Endodermal cell (in vitro differentiated cells): ENCODE data around the gene BBS10. TPM values are rescaled to one million over a fixed set of nuclear protein-coding genes. Genes with fewer than 3 reads are reported as not detected.
A peak's percentile ranks its signal among the peaks of the same experiment; 100 is the strongest.

ENCODE experiments used
- DNase-seq: peaks from one replicate; pipeline ENCODE4 v3.0.0-alpha.2; 2017
- H3K27ac ChIP-seq: 2 replicates; pipeline ENCODE4 v1.5.1; 2013; ENCODE audit warnings: mild to moderate bottlenecking, low read depth, low read length, moderate library complexity
- H3K27me3 ChIP-seq: 2 replicates; pipeline ENCODE4 v1.6.1; 2013; ENCODE audit warnings: mild to moderate bottlenecking, low read length, moderate library complexity; ENCODE audit not compliant: insufficient read depth, control insufficient read depth, poor library complexity, severe bottlenecking
- H3K36me3 ChIP-seq: 2 replicates; pipeline ENCODE4 v1.7.0; 2013; ENCODE audit warnings: mild to moderate bottlenecking, low read length, moderate library complexity; ENCODE audit not compliant: control insufficient read depth, insufficient read depth
- H3K4me1 ChIP-seq: one replicate; pipeline ENCODE4 v1.7.0; 2013; ENCODE audit warnings: low read length; ENCODE audit not compliant: control insufficient read depth, insufficient read depth
- H3K4me3 ChIP-seq: 2 replicates; pipeline ENCODE4 v1.5.1; 2013; ENCODE audit warnings: mild to moderate bottlenecking, low read length, moderate library complexity
- H3K9ac ChIP-seq: 2 replicates; pipeline ENCODE4 v1.6.1; 2013; ENCODE audit warnings: mild to moderate bottlenecking, low read length, moderate library complexity; ENCODE audit not compliant: poor library complexity, severe bottlenecking; ENCODE audit errors: extremely low read depth
- H3K9me3 ChIP-seq: 2 replicates; pipeline ENCODE4 v1.6.1; 2013; ENCODE audit warnings: mild to moderate bottlenecking, low read length, moderate library complexity; ENCODE audit not compliant: control insufficient read depth
- H3K27ac Mint-ChIP-seq: 2 replicates; pipeline ENCODE4 v1.8.0; 2020; ENCODE audit warnings: mixed read lengths
- H3K27me3 Mint-ChIP-seq: 2 replicates; pipeline ENCODE4 v1.8.0; 2021; ENCODE audit warnings: mild to moderate bottlenecking, mixed read lengths; ENCODE audit not compliant: insufficient read depth
- H3K36me3 Mint-ChIP-seq: 2 replicates; pipeline ENCODE4 v1.8.0; 2020; ENCODE audit warnings: low read depth, mixed read lengths
- H3K4me1 Mint-ChIP-seq: 2 replicates; pipeline ENCODE4 v1.8.0; 2020; ENCODE audit warnings: mixed read lengths
- H3K4me3 Mint-ChIP-seq: 2 replicates; pipeline ENCODE4 v1.8.0; 2020; ENCODE audit warnings: mild to moderate bottlenecking, moderate library complexity, mixed read lengths
- H3K9me3 Mint-ChIP-seq: 2 replicates; pipeline ENCODE4 v1.8.0; 2020; ENCODE audit warnings: mild to moderate bottlenecking, mixed read lengths
- WGBS, 2 experiments: methylation state at CpG; one replicate each; pipeline versions ENCODE4 v1.1.5 to v1.1.7; 2013; ENCODE audit warnings: missing lambda C conversion rate in 2 of 2, mixed read lengths in 1 of 2; ENCODE audit not compliant: insufficient coverage in 1 of 2, insufficient read length in 1 of 2; 5-methylcytosine and 5-hydroxymethylcytosine counted together
- total RNA-seq, 2 donors: library from RNA; stranded (reverse); fragmentation: NEBNext Ultra II Directional in 1 of 2; extraction: Animal tissue kit (Norgen Biotek cat#: 25700) in 1 of 2; gene quantifications; 2 replicates in 1 of 2; 3 replicates in 1 of 2; pipeline ENCODE4 v1.2.1, GENCODE V29; 2021
- TF ChIP-seq, protein P1 (sequence below): fragments of 200-600 bp; sonication (generic); conservative IDR thresholded peaks from 2 replicates; pipeline ENCODE4 v1.5.0; 2021; ENCODE audit warnings: antibody characterized with exemption, mild to moderate bottlenecking

The BBS10 gene
- total RNA-seq, 2 donors from 2014 or later = 9.3 to 9.5 TPM

- Histone ChIP-seq H3K9me3 (no peaks in the 10 kb centered on the region), H3K27me3 (no peaks in the 10 kb centered on the region), H3K4me3 (no peak overlapping the region), H3K4me1 (no peaks in the 10 kb centered on the region), H3K9ac (no peak overlapping the region), H3K27ac (no peak overlapping the region), H3K36me3 (peaks cover 29% of the 10 kb centered on the region)
- H3K36me3 Mint-ChIP-seq = peaks cover 30% of the 10 kb centered on the region
- TF ChIP-seq, protein P1, sequence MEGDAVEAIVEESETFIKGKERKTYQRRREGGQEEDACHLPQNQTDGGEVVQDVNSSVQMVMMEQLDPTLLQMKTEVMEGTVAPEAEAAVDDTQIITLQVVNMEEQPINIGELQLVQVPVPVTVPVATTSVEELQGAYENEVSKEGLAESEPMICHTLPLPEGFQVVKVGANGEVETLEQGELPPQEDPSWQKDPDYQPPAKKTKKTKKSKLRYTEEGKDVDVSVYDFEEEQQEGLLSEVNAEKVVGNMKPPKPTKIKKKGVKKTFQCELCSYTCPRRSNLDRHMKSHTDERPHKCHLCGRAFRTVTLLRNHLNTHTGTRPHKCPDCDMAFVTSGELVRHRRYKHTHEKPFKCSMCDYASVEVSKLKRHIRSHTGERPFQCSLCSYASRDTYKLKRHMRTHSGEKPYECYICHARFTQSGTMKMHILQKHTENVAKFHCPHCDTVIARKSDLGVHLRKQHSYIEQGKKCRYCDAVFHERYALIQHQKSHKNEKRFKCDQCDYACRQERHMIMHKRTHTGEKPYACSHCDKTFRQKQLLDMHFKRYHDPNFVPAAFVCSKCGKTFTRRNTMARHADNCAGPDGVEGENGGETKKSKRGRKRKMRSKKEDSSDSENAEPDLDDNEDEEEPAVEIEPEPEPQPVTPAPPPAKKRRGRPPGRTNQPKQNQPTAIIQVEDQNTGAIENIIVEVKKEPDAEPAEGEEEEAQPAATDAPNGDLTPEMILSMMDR = no peak
- WGBS, 2 experiments = no CpG with 5 or more reads among the region's 1 CpG
- no peaks in the 10 kb centered on the region for H3K27me3 Mint-ChIP-seq
- H3K4me1 Mint-ChIP-seq = no peaks in the 10 kb centered on the region
- H3K4me3 Mint-ChIP-seq = no peak overlapping the region
- no peak for DNase-seq
- H3K27ac Mint-ChIP-seq = no peak overlapping the region
- no peaks in the 10 kb centered on the region for H3K9me3 Mint-ChIP-seq
Measured at GRCh38 chr12:76356071-76356470, 7.9 kb upstream of the BBS10 start.

DNA sequence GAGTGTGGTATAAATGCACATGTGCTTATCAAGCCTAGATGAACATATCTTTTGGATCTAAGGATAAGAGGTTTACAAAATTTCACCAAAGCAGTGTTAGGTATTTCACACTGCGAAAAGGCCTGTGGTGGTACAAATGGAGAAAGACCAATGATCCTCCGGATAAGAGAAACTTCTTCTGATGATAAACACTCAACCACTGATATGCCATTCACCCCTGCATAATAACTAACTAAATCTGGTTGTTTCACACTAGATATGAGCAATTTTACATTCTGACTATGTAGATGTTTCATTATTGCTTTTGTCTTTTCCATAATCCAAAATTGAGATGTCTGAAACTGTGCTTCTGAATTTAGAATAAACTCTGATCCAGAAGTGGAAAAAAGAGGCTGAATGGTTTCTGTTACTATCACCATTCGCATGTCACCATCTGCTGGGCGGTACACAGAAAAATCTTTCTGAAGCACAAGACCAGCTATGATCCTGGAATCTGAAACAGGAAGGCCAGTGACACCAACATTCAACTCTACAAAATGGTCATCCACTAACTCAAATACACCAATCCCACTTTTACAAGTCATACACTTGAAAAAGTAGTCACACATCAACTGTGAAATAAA is 1.3 kb downstream of the BBS10 start:
- no peaks in the 10 kb centered on the region for H3K9me3 Mint-ChIP-seq
- no peak for DNase-seq
- 83 to 90% methylated on average over 2 to 4 of the region's 4 CpGs for WGBS, 2 experiments
- peak overlapping the region; percentile 61 for H3K9ac ChIP-seq
- H3K4me3 Mint-ChIP-seq = peak overlapping the region; percentile 91
- no peak overlapping the region for H3K27ac ChIP-seq
- peak overlapping the region; percentile 97 for H3K4me3 ChIP-seq
- TF ChIP-seq, protein P1 = peak; percentile 39
- peaks cover 2% of the 10 kb centered on the region for H3K4me1 Mint-ChIP-seq
- H3K27ac Mint-ChIP-seq = no peak overlapping the region
- no peaks in the 10 kb centered on the region for H3K36me3 Mint-ChIP-seq
- H3K4me1 ChIP-seq = peaks cover 5% of the 10 kb centered on the region
- no peaks in the 10 kb centered on the region for H3K9me3 ChIP-seq
- H3K27me3 Mint-ChIP-seq = peaks cover under 1% of the 10 kb centered on the region
- H3K36me3 ChIP-seq = no peaks in the 10 kb centered on the region
- no peaks in the 10 kb centered on the region for H3K27me3 ChIP-seq

DNA sequence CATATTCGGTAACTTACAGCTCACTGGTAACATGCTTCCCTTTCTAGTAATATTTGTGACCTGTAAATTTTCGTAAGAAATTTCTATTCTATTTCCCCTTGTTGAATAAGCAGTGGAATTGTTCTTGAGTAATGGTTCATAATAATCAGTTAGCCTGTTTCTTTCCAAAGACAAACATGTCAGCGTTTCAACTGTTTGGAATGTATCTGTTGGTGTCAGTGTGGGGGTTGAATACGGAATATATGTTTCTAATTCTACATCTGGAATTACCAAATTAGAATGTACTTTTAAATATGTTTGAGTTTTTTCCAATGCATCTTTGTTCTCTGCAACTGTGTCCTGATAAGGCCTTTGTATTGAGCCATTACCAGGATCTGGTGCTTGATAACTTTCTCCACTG is 2.0 kb downstream of the BBS10 start:
- no peak overlapping the region for H3K9ac ChIP-seq
- peaks cover 2% of the 10 kb centered on the region for H3K4me1 Mint-ChIP-seq
- H3K27ac ChIP-seq = no peak overlapping the region
- 87% methylated on average over 4 of the region's 4 CpGs; no CpG with 5 or more reads in 1 of the 2 experiments for WGBS, 2 experiments
- no peak overlapping the region for H3K4me3 ChIP-seq
- H3K36me3 ChIP-seq = no peaks in the 10 kb centered on the region
- no peaks in the 10 kb centered on the region for H3K9me3 Mint-ChIP-seq
- H3K4me3 Mint-ChIP-seq = no peak overlapping the region
- H3K27me3 ChIP-seq = no peaks in the 10 kb centered on the region
- no peak for DNase-seq
- H3K36me3 Mint-ChIP-seq = no peaks in the 10 kb centered on the region
- TF ChIP-seq, protein P1 = no peak
- no peaks in the 10 kb centered on the region for H3K9me3 ChIP-seq
- H3K27ac Mint-ChIP-seq = no peak overlapping the region
- peaks cover 5% of the 10 kb centered on the region for H3K4me1 ChIP-seq
- peaks cover 3% of the 10 kb centered on the region for H3K27me3 Mint-ChIP-seq
